Endothelial cell of umbilical vein (primary cell): ENCODE measurements around the gene VAMP2. TPM values are rescaled to one million over a fixed set of nuclear protein-coding genes. Genes with fewer than 3 reads are reported as not detected.

Source experiments
- BruUV-seq: library from RNA; stranded (reverse); fragments of 400-500 nt; replicated peaks from 2 replicates; lab custom pipeline; 2021; lab: Mats Ljungman, UMichigan
- CTCF ChIA-PET: fragments of 300-600, 350-600 bp; sonication (Branson Sonifier 250); formaldehyde crosslinking; loops from one replicate; lab custom pipeline; 2021; ENCODE audit warnings: antibody characterized with exemption, inconsistent platforms; lab: Charles Lee
- POLR2A ChIA-PET: fragments of 300-600, 350-600 bp; sonication (Branson Sonifier 250); formaldehyde crosslinking; loops from one replicate; lab custom pipeline; 2021; ENCODE audit warnings: antibody characterized with exemption, inconsistent platforms; lab: Charles Lee
- DNase-seq: peaks from one replicate; pipeline ENCODE4 v3.0.0-alpha.2; 2011; ENCODE audit warnings: low read depth, low spot score
- FAIRE-seq: peaks from 2 replicates; lab custom pipeline; 2011; peaks lifted over from hg19 to GRCh38; lab: Jason Lieb, UNC
- H2AFZ ChIP-seq: 2 replicates; pipeline ENCODE4 v1.6.0; 2012; ENCODE audit warnings: low read depth, low read length, control low read depth, inconsistent platforms
- H3K27ac ChIP-seq: 2 replicates; pipeline ENCODE4 v1.5.1; 2011; ENCODE audit warnings: low read depth, mild to moderate bottlenecking, control low read depth, low read length, moderate library complexity; ENCODE audit not compliant: insufficient read depth
- H3K27me3 ChIP-seq, 2 experiments: 2 replicates each; pipeline versions ENCODE4 v1.6.0 to v1.6.1; 2011; ENCODE audit warnings: low read length in 2 of 2, mixed read lengths in 1 of 2; ENCODE audit not compliant: control insufficient read depth in 2 of 2, insufficient read depth in 2 of 2
- H3K36me3 ChIP-seq, 2 experiments: 2 replicates in 1 of 2; 3 replicates in 1 of 2; pipeline ENCODE4 v1.5.1; 2011; ENCODE audit warnings: low read length in 2 of 2, mild to moderate bottlenecking in 1 of 2, moderate library complexity in 1 of 2; ENCODE audit not compliant: control insufficient read depth in 2 of 2, insufficient read depth in 2 of 2; ENCODE audit errors: extremely low read depth in 1 of 2
- H3K4me1 ChIP-seq: 3 replicates; pipeline ENCODE4 v1.5.1; 2011; ENCODE audit warnings: mild to moderate bottlenecking, low read length; ENCODE audit not compliant: control insufficient read depth, insufficient read depth; ENCODE audit errors: extremely low read depth
- H3K4me2 ChIP-seq: 2 replicates; pipeline ENCODE4 v1.6.1; 2011; ENCODE audit warnings: low read length, control low read depth, mixed read lengths; ENCODE audit not compliant: insufficient read depth
- H3K4me3 ChIP-seq, 3 experiments: fragments of 200-600 bp in 1 of 3; sonication (generic), shearing (Covaris generic) in 1 of 3; replicated peaks in 1 of 3; 2 replicates each; pipeline ENCODE4 v1.5.1; 2011 to 2016; ENCODE audit warnings: control low read depth in 3 of 3, low read length in 3 of 3, mild to moderate bottlenecking in 2 of 3, inconsistent platforms in 1 of 3, low read depth in 1 of 3, moderate library complexity in 1 of 3; ENCODE audit not compliant: insufficient read depth in 1 of 3
- H3K79me2 ChIP-seq: 2 replicates; pipeline ENCODE4 v1.6.0; 2012; ENCODE audit warnings: low read length, inconsistent platforms; ENCODE audit not compliant: control insufficient read depth, insufficient read depth
- H3K9ac ChIP-seq: replicated peaks from 2 replicates; pipeline ENCODE3; 2011; ENCODE audit warnings: low read length, control low read depth; ENCODE audit not compliant: insufficient read depth; ENCODE audit errors: extremely low read depth
- H3K9me1 ChIP-seq: replicated peaks from 3 replicates; pipeline ENCODE4 v1.6.0; 2011; ENCODE audit warnings: mild to moderate bottlenecking, low read length; ENCODE audit not compliant: control insufficient read depth, insufficient read depth; ENCODE audit errors: extremely low read depth
- H3K9me3 ChIP-seq: replicated peaks from 2 replicates; pipeline ENCODE4 v1.5.1; 2012; ENCODE audit warnings: low read length, inconsistent platforms; ENCODE audit not compliant: control insufficient read depth, insufficient read depth
- H4K20me1 ChIP-seq: replicated peaks from 2 replicates; pipeline ENCODE3; 2011; ENCODE audit warnings: mild to moderate bottlenecking, low read length; ENCODE audit not compliant: control insufficient read depth, insufficient read depth; ENCODE audit errors: extremely low read depth
- EZH2 ChIP-seq: IDR thresholded peaks from 2 replicates; pipeline ENCODE4 v1.6.1; 2012; ENCODE audit warnings: borderline replicate concordance, low read depth, mild to moderate bottlenecking, moderate library complexity, low read length, inconsistent platforms; ENCODE audit not compliant: severe bottlenecking
- FOS ChIP-seq: IDR thresholded peaks from 2 replicates; pipeline ENCODE4 v1.6.1; 2011; ENCODE audit warnings: mild to moderate bottlenecking, low read length, moderate library complexity, borderline replicate concordance; ENCODE audit not compliant: insufficient read depth
- MYC ChIP-seq: IDR thresholded peaks from one replicate; pipeline ENCODE4 v1.6.1; 2011; ENCODE audit warnings: mild to moderate bottlenecking, low read depth, low read length
- POLR2A ChIP-seq: IDR thresholded peaks from 2 replicates; pipeline ENCODE4 v1.6.1; 2012; ENCODE audit warnings: low read depth, mild to moderate bottlenecking, control low read depth, low read length
- POLR2AphosphoS5 ChIP-seq: IDR thresholded peaks from 2 replicates; pipeline ENCODE4 v1.6.1; 2012; ENCODE audit warnings: low read depth, mild to moderate bottlenecking, control low read depth, low read length, moderate library complexity; ENCODE audit not compliant: insufficient read depth
- dilution Hi-C: fragments of 300-500 bp; cut with MboI; formaldehyde crosslinking; loops from one replicate; pipeline ENCODE4 v1.15.0; 2019; ENCODE audit warnings: low sequenced_read_pairs; ENCODE audit not compliant: extremely low pct_ligation_motif_present
- intact Hi-C: fragments of 100-400 bp; cut with micrococcal nuclease; formaldehyde crosslinking; loops from one replicate; pipeline ENCODE4 v1.10.0; 2022
- polyA plus RNA-seq, 4 experiments: library from polyadenylated mRNA; depleted of rRNA in 3 of 4; stranded (reverse) in 3 of 4; unstranded in 1 of 4; fragments of >200 nt; gene quantifications; 2 replicates each; pipeline versions ENCODE4 v1.2.1 to v1.2.3, GENCODE V29; 2011 to 2012; ENCODE audit warnings: missing spikeins in 1 of 4
- total RNA-seq: library from RNA; stranded (reverse); gene quantifications from 2 replicates; pipeline ENCODE4 v1.2.3, GENCODE V29; 2021
- TF ChIP-seq, protein P1 (sequence below): IDR thresholded peaks from 2 replicates; pipeline ENCODE4 v1.6.1; 2011; ENCODE audit not compliant: insufficient read depth, insufficient read length
- TF ChIP-seq, protein P2 (sequence below), 2 donors: IDR thresholded peaks; 1 replicate in 1 of 2; 2 replicates in 1 of 2; pipeline ENCODE4 v1.5.1; 2011; ENCODE audit warnings: low read length in 2 of 2, mild to moderate bottlenecking in 2 of 2, moderate library complexity in 2 of 2, control low read depth in 1 of 2, inconsistent platforms in 1 of 2, low read depth in 1 of 2; ENCODE audit not compliant: insufficient read depth in 1 of 2; ENCODE audit errors: extremely low read depth in 1 of 2

Gene VAMP2
- total and polyA plus RNA-seq, 2 donors (not counting 3 experiments of a cell fraction or from before 2014, with no cell fraction given): 35.9 to 38.0 TPM

DNA sequence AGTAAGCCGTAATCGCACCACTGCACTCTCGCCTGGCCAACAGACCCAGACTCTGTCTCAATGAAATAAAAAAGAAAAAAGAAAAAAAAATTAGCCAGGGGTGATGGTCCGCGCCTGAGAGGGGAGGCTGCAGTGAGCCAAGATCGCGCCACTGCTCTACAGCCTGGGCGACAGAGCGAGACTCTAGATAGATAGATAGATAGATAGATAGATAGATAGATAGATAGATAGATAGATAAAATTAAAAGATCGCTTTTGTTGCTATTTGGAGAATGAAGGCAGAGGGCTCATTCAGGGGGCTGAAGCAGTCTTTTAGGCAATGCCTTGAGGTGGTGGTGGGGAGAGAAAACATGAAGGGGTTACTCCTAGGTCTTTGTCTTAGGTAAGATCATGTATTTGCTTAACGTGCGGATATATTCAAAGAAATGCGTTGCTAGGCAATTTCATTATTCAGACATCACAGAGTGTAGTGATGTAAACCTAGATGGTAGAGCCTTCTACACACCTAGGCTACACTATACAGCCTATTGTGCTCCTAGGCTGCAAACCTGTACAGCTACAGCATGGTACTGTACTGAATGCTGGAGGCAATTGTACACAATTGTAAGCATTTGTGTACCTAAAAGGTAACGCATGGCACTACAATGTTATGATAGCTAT lies 34.5 kb downstream of the VAMP2 start:
- H3K79me2 ChIP-seq: no peaks in the 10 kb centered on the region
- no peak overlapping the region for H3K4me3 ChIP-seq
- H2AFZ ChIP-seq: no peak overlapping the region
- H3K36me3 ChIP-seq: no peaks in the 10 kb centered on the region
- TF ChIP-seq, protein P1, sequence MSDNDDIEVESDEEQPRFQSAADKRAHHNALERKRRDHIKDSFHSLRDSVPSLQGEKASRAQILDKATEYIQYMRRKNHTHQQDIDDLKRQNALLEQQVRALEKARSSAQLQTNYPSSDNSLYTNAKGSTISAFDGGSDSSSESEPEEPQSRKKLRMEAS: no peak
- TF ChIP-seq POLR2AphosphoS5: no peak
- no peak overlapping the region for H3K4me2 ChIP-seq
- no peak for FAIRE-seq
- peaks cover 21% of the 10 kb centered on the region for H3K4me1 ChIP-seq
- no peaks in the 10 kb centered on the region for H3K9me1 ChIP-seq
- peaks cover 8 to 14% of the 10 kb centered on the region in 2 experiments for H3K27me3 ChIP-seq
- no peak overlapping the region for H3K27ac ChIP-seq
- DNase-seq: no peak
- BruUV-seq: no TSS peak
- intact Hi-C loops (no loop called here), dilution Hi-C loops (no loop called here)
- no peaks in the 10 kb centered on the region for H3K9me3 ChIP-seq
- H3K9ac ChIP-seq: no peak overlapping the region
- POLR2A ChIA-PET: interaction anchor here (1.2 kb wide), 1 partner anchor 45 kb away, joined by 4 read pairs; no protein-coding TSS in a partner anchor
- H4K20me1 ChIP-seq: no peaks in the 10 kb centered on the region
- CTCF ChIA-PET: no interaction called here

DNA sequence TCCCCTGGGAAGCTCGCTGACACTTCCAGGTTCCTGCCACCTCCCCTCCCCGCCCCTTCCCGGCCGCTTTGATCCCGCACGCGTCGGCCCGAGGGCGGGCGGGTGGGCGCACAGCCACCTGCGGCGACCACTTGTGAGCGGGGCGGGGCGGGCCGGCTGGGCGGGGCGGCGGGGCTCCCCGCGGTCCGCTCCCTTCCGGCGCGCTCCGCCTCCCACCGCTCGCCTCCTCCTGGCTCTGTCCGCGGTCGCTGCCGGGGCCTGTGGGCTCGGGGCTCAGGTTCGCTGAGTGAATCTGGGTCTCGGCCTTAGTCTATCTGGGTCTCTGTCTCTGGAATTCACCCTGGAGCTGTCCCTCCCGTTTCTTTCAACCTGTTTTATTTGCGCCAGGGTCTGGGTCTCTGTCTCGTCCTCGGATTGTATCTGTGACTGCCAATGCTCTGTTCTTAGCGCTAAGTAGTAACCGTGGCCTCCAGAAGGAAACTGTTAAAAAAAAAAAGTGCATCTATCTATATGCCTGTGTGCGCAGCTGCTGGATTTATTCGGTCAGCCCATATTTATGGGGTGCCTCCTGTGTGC lies 36.2 kb downstream of the VAMP2 start:
- ChIA-PET CTCF (interaction anchor here (1.1 to 1.3 kb wide), 4 partner anchors 9 to 34 kb away, joined by 3 to 5 read pairs (median 3); no protein-coding TSS in a partner anchor), POLR2A (interaction anchor here (1.2 kb wide), 1 partner anchor 46 kb away, joined by 4 read pairs; no protein-coding TSS in a partner anchor)
- no TSS peak for BruUV-seq
- H3K36me3 ChIP-seq: no peaks in the 10 kb centered on the region
- TF ChIP-seq FOS: no peak
- no peak for TF ChIP-seq MYC
- no peak for TF ChIP-seq POLR2A
- TF ChIP-seq, protein P2, sequence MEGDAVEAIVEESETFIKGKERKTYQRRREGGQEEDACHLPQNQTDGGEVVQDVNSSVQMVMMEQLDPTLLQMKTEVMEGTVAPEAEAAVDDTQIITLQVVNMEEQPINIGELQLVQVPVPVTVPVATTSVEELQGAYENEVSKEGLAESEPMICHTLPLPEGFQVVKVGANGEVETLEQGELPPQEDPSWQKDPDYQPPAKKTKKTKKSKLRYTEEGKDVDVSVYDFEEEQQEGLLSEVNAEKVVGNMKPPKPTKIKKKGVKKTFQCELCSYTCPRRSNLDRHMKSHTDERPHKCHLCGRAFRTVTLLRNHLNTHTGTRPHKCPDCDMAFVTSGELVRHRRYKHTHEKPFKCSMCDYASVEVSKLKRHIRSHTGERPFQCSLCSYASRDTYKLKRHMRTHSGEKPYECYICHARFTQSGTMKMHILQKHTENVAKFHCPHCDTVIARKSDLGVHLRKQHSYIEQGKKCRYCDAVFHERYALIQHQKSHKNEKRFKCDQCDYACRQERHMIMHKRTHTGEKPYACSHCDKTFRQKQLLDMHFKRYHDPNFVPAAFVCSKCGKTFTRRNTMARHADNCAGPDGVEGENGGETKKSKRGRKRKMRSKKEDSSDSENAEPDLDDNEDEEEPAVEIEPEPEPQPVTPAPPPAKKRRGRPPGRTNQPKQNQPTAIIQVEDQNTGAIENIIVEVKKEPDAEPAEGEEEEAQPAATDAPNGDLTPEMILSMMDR (IDR thresholded peaks at IDR 0.05; ENCODE audit: extremely low read depth in 1 of 2, insufficient read depth in 1 of 2, low read depth in 1 of 2, low read length in 2 of 2): no peak
- TF ChIP-seq POLR2AphosphoS5: no peak
- no peak for TF ChIP-seq EZH2
- H4K20me1 ChIP-seq: no peaks in the 10 kb centered on the region
- H3K9ac ChIP-seq: no peak overlapping the region
- dilution Hi-C loops: no loop called here
- H3K4me1 ChIP-seq: peaks cover 27% of the 10 kb centered on the region
- intact Hi-C loops: loop anchor here (1.0 kb wide), 1 partner anchor 12 kb away; no protein-coding TSS in a partner anchor
- peaks cover 8 to 14% of the 10 kb centered on the region in 2 experiments for H3K27me3 ChIP-seq
- H3K27ac ChIP-seq: no peak overlapping the region
- FAIRE-seq (peak; percentile 55), DNase-seq (peak; percentile 46)
- H2AFZ ChIP-seq: peak overlapping the region; percentile 100
- no peaks in the 10 kb centered on the region for H3K9me1 ChIP-seq
- H3K4me2 ChIP-seq: peak overlapping the region; percentile 97
- peak overlapping the region; percentile 46 to 98 (median 85) for H3K4me3 ChIP-seq
- H3K79me2 ChIP-seq: no peaks in the 10 kb centered on the region
- no peaks in the 10 kb centered on the region for H3K9me3 ChIP-seq
